Astrocyte of the cerebellum (primary cell): ENCODE results near the gene ABCC1.
"Not testable (repeated sequence)": the region's sequence is repeated elsewhere in the genome, so short reads cannot be mapped to it uniquely, and the experiment has no call there.

Experiments used
- DNase-seq: peaks from one replicate; pipeline ENCODE4 v3.0.0-alpha.2; 2011; ENCODE audit warnings: low read depth
- H3K4me3 ChIP-seq: 2 replicates; pipeline ENCODE4 v1.5.1; 2011; ENCODE audit warnings: mild to moderate bottlenecking, low read depth, low read length, moderate library complexity
- CTCF ChIP-seq: IDR thresholded peaks from 2 replicates; pipeline ENCODE4 v1.5.1; 2012; ENCODE audit warnings: low read length, low read depth, moderate library complexity, mild to moderate bottlenecking; ENCODE audit errors: missing control alignments
- in situ Hi-C: cut with HindIII; loops from 2 replicates; pipeline ENCODE4 v1.10.0; 2017; ENCODE audit warnings: low sequenced_read_pairs

Gene ABCC1

DNA sequence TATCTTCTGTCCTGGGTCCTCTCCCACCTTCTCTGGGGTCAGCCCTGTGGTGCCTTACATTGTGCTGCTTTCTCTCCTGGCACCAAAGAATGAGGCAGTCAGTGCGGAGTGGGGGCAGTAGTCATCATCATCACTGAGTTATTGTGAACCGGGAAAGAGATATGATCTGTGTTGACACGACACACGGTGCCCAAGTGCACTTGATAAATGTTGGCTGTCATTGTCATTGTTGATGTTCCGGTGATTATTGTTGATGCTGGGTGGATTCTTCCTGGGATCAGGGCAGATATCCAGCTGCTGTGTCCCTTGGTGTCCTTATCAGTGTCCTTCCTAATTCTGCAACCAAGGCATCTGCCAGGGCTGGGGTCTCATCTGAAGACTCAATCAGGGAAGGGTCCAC is 152.2 kb downstream of the ABCC1 start:
- no peak for TF ChIP-seq CTCF
- H3K4me3 ChIP-seq: no peak overlapping the region
- in situ Hi-C loops: no loop called here
- DNase-seq: no peak

- TF ChIP-seq CTCF: no peak
- DNase-seq: no peak
- no peak overlapping the region for H3K4me3 ChIP-seq
- in situ Hi-C loops: no loop called here
Measured at GRCh38 chr16:16102738-16103137, 153.3 kb downstream of the ABCC1 start.

DNA sequence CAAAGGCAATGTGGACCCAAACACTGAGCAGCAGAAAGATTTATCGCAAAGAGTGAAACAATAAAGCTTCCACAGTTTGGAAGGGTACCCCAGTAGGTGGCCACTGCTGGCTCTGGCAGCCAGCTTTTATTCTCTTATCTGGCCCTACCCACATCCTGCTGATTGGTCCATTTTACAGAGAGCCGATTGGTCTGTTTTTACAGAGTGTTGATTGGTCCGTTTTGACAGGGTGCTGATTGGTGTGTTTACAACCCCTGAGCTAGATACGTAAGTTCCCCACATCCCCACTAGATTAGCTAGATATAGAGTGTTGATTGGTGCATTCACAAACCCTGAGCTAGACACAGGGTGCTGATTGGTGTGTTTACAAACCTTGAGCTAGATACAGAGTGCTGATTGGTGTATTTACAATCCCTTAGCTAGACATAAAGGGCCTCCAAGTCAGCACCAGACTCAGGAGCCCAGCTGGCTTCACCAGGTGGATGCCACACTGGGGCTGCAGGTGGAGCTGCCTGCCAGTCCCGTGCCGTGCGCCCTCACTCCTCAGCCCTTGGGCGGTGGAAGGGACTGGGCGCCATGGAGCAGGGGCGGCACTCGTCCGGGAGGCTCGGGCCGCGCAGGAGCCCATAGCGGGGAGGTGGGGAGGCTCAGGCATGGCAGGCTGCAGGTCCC is 154.9 kb downstream of the ABCC1 start:
- in situ Hi-C loops, H3K4me3 ChIP-seq, DNase-seq: not testable (repeated sequence)

DNA sequence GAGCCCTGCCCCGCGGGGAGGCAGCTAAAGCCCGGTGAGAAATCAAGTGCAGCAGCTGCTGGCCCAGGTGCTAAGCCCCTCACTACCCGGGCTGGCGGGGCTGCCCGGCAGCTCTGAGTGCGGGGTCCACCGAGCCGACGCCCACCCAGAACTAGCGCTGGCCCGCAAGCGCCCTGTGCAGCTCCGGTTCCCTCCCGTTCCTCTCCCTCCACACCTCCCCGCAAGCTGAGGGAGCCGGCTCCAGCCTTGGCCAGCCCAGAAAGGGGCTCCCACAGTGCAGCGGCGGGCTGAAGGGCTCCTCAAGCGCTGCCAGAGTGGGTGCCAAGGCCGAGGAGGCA is 155.4 kb downstream of the ABCC1 start:
- H3K4me3 ChIP-seq, DNase-seq: not testable (repeated sequence)
- in situ Hi-C loops: loop anchor here (5.0 kb wide), 1 partner anchor 237 kb away; no protein-coding TSS in a partner anchor

DNA sequence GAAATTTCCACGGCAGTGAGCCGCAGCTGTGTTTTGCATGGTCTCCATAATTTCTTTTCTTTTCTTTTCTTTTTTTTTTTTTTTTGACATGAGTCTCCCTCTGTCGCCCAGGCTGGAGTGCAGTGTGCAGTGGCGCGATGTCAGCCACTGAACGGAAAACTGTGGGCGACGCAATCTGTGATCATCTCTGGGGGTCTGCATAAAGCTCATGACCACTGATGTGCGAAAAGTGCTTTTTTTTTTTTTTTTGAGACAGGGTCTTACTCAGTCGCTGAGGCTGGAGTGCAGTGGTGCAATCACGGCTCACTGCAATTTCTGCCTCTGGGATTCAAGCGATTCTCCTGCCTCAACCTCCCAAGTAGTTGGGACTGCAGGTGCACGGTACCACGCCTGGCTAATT is 156.2 kb downstream of the ABCC1 start:
- no peak for TF ChIP-seq CTCF
- DNase-seq: no peak
- in situ Hi-C loops: loop anchor here (5.0 kb wide), 1 partner anchor 238 kb away; no protein-coding TSS in a partner anchor
- no peak overlapping the region for H3K4me3 ChIP-seq

GRCh38 chr16:16106466-16106865 is 157.1 kb downstream of the ABCC1 start:
- TF ChIP-seq CTCF: no peak
- in situ Hi-C loops: loop anchor here (5.0 kb wide), 1 partner anchor 239 kb away; no protein-coding TSS in a partner anchor
- H3K4me3 ChIP-seq: no peak overlapping the region

DNA sequence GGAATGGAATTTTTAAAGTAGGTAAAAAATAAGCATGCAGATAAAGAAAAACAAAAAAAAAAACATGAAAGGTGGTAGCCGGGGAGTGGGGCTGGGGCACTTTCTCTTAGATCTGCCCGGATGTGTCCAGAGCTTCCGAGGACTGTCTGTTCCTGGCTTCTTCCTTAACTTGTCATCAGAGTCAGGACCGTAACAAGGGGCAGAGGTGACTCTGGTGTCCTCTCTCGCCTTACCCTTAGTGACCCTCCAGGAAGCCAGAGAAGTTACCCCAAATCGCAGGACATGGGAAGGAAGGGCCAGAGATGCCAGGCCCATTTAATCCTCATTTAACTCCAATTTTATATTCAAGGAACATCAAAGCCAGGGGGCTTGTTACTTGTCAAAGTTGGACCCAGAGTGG is 158.4 kb downstream of the ABCC1 start:
- TF ChIP-seq CTCF: no peak
- H3K4me3 ChIP-seq: no peak overlapping the region
- DNase-seq: no peak
- in situ Hi-C loops: loop anchor here (5.0 kb wide), 1 partner anchor 241 kb away; no protein-coding TSS in a partner anchor

More at GRCh38 chr16:16106466-16106865, 157.1 kb downstream of the ABCC1 start:
- no peak for DNase-seq
